Muscle of leg (tissue), 16 donors: Measurements from ENCODE around the gene SLC10A1. TPM values are rescaled to one million over a fixed set of nuclear protein-coding genes. Genes with fewer than 3 reads are reported as not detected.

Source experiments
- DNase-seq: peaks from one replicate; pipeline ENCODE4 v3.0.0; 2013
- H3K27ac ChIP-seq: one replicate; pipeline ENCODE4 v1.5.1; 2013; ENCODE audit warnings: mild to moderate bottlenecking, low read length, control low read depth
- H3K27me3 ChIP-seq: one replicate; pipeline ENCODE4 v1.6.1; 2013; ENCODE audit warnings: low read length; ENCODE audit not compliant: control insufficient read depth, insufficient read depth
- H3K36me3 ChIP-seq: one replicate; pipeline ENCODE4 v1.6.1; 2013; ENCODE audit warnings: low read length; ENCODE audit not compliant: control insufficient read depth, insufficient read depth
- H3K4me1 ChIP-seq: one replicate; pipeline ENCODE4 v1.6.1; 2013; ENCODE audit warnings: low read length; ENCODE audit not compliant: control insufficient read depth, insufficient read depth
- H3K4me3 ChIP-seq: one replicate; pipeline ENCODE4 v1.5.1; 2013; ENCODE audit warnings: low read length, control low read depth
- H3K9me3 ChIP-seq: replicated peaks from 2 replicates; pipeline ENCODE4 v1.6.1; 2013; ENCODE audit warnings: low read depth, low read length; ENCODE audit not compliant: control insufficient read depth
- WGBS: methylation state at CpG from one replicate; pipeline ENCODE4 v1.1.5; 2013; ENCODE audit warnings: missing lambda C conversion rate; ENCODE audit not compliant: insufficient coverage; 5-methylcytosine and 5-hydroxymethylcytosine counted together
- long read RNA-seq, 11 donors: transcript quantifications; one replicate each; lab custom pipeline, GENCODE V29; 2026
- polyA plus RNA-seq, 8 donors: library from polyadenylated mRNA; unstranded; fragments of 120-200 nt; gene quantifications; one replicate each; pipeline versions ENCODE4 v1.2.1 to v1.2.3, GENCODE V29; 2013; ENCODE audit warnings: inconsistent platforms in 1 of 8, low replicate concordance in 1 of 8; ENCODE audit not compliant: insufficient read length in 8 of 8, insufficient read depth in 1 of 8
- total RNA-seq: library from RNA; stranded (reverse); fragments of 120-200 nt; gene quantifications from one replicate; pipeline ENCODE4 v1.2.4, GENCODE V29; 2013

Gene SLC10A1
- total RNA-seq (not detected), polyA plus RNA-seq (under 1 TPM in 2 of 8 donors, not detected in 6; 0.06 to 0.09 TPM)
- long read RNA-seq, donor 1 = 0 reads
- long read RNA-seq, donor 2 = 0 reads
- long read RNA-seq, donor 3 = 0 reads
- long read RNA-seq, donor 4 = 0 reads
- long read RNA-seq, donor 5 = 0 reads
- long read RNA-seq, donor 6 = 0 reads
- long read RNA-seq, donor 7 = 0 reads
- long read RNA-seq, donor 8 = 0 reads
- long read RNA-seq, donor 9 = 0 reads
- long read RNA-seq, donor 10 = 0 reads
- long read RNA-seq, donor 11 = 0 reads

DNA sequence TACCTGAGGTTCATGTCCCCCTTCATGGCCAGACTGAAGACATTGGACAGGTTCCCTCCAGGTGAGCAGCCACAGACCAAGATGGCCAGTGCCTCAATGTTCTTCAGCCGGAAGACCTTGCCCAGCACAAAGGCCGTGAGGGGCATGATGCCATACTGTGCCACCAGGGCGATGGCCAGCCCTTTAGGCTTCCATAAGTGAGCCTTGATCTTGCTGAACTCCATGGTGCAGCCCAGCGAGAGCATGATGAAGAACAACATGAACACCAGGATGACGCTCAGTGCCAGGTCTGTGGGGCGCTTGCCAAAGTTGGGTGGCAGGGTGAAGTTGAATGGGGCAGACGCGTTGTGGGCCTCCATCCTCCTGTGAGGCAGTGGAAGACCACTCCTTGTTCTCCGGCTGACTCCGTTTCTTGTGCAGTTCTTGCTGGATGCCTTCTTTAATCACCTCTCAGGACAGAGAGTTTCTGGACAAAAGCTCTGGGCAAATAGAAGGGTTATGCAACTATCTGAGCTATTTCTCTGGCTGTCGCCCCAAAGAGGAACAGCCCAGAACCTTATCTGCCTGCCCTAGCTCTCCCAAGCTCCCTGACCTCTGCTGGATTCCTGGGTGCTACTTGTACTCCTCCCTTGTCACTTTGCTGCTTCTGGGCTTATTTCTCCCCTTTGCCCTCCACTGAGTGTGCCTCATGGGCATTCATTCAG lies at the start of gene SLC10A1:
Gene SLC10A1, minus strand, starts transcription at position 445 of the 704 bp plus-strand sequence. Its CDS starts 86 bp downstream, at position 359.
- H3K4me1 ChIP-seq = no peaks in the 10 kb centered on the region
- H3K36me3 ChIP-seq = no peaks in the 10 kb centered on the region
- H3K9me3 ChIP-seq = no peaks in the 10 kb centered on the region
- H3K27ac ChIP-seq = no peak within 1 kb of the TSS
- WGBS = 88% methylated on average over 9 of the region's 11 CpGs
- H3K4me3 ChIP-seq = no peak within 1 kb of the TSS
- peaks cover under 1% of the 10 kb centered on the region for H3K27me3 ChIP-seq
- no peak for DNase-seq

DNA sequence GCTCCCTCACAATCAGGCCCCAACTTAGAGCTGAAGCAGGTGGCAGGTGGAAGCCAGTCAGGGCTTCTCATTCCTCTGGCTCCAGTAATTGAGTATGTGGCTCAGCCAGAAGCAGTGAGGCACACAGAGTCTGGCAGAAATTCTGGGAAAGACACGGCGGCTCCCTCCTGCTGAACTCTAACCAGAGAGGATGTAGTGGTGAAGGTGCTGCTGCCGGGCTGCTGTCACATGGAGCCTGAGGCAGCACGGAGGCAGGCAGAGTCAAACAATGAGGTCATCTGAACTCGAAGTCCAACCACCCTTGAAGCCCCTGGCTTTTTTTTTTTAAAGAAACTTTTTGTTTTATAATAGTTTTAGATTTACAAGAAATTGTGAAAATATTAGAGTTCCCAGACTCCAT lies 48.7 kb upstream of the SLC10A1 start:
- no peak overlapping the region for H3K4me3 ChIP-seq
- no peaks in the 10 kb centered on the region for H3K36me3 ChIP-seq
- WGBS = 0% methylated on average over 2 of the region's 5 CpGs
- no peaks in the 10 kb centered on the region for H3K9me3 ChIP-seq
- H3K4me1 ChIP-seq = peaks cover 17% of the 10 kb centered on the region
- H3K27me3 ChIP-seq = peaks cover 2% of the 10 kb centered on the region
- no peak for DNase-seq
- H3K27ac ChIP-seq = no peak overlapping the region

DNA sequence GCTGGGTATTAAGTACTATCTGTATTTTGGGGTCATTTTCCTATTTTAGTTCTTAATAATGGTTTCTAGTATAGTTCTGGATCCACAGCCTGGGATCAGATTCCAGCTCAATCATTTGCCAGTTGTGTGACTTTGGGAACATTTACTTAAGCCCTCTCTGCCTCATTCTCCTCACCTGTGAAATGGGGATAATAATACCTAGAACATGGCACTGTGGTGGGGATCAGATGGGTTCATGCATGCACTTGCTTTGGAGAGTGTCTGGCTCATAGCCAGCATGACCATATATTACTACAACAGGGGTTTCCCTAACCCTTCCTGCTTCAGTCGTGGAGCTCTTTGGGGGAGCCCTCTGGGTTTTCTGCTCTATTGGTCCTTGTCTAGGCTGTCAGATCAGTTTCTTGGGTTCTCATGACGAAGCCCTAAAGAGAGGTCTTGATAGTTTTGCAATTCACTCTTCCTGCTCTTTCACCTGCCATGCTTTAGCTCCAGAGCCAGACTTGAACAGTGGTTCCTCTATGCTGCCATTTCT lies 48.1 kb upstream of the SLC10A1 start:
- Histone ChIP-seq H3K36me3 (no peaks in the 10 kb centered on the region), H3K9me3 (no peaks in the 10 kb centered on the region), H3K27me3 (peaks cover 2% of the 10 kb centered on the region), H3K4me3 (no peak overlapping the region), H3K27ac (no peak overlapping the region), H3K4me1 (peaks cover 12% of the 10 kb centered on the region)
- no peak for DNase-seq
- no CpG with 5 or more reads among the region's 2 CpGs for WGBS

DNA sequence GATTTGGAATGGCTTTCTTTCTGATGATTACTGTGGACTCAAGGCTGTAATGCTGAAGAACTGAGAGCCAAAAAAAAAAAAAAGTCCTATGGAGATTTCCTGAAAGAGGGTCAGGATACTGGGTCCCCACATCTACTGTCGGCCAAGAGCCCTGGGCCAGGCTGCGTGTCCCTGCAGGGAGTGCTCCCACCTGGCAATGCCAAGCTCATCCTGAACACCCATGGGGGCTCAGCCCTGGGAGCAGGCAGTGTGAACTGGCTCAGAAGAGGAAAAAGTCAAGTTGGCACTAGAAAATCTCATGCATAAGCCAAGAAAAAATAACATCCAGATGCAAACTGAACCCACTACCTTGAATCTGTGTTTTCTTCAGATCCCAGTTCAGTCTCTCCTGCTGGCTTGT lies 47.1 kb upstream of the SLC10A1 start:
- no peak overlapping the region for H3K4me3 ChIP-seq
- H3K27ac ChIP-seq = no peak overlapping the region
- no peaks in the 10 kb centered on the region for H3K36me3 ChIP-seq
- WGBS = 80% methylated on average over 1 of the region's 2 CpGs
- no peaks in the 10 kb centered on the region for H3K9me3 ChIP-seq
- peaks cover 6% of the 10 kb centered on the region for H3K4me1 ChIP-seq
- no peak for DNase-seq
- peaks cover 2% of the 10 kb centered on the region for H3K27me3 ChIP-seq

DNA sequence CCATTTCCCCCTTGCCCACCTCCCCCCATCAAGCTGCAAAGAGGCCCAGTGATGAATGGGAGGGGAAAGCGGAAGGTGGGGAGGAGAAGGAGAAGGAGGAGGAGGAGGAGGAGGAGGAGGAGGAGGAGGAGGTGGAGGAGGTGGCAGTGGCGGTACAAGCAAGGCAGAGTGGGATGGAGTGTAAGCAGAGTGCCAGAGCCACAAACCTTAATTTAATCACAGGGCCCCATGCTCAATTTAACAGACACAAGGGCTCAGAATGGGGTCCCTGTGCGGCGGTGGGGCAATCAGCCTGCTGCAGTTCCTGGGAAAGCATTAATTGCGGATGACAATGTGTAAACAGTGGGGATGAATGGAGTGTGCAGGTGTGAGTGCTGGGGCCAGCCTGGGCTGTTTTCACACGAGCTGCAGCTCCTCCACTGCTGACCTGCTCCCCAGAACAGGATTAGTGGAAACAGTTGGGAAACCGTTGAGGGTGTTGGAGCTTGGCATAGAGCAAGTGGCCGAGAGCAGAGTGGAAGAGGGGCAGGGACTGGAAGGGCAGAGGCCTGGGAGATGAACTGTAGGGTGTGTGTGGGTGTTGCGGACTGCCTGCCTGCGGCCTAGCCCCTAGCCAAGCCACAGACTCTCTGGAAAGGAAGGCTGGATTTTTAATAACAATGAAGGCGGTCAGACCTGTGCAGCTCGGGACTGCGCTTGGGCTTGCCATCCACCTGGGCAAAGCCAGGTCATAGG lies 45.8 kb upstream of the SLC10A1 start:
- H3K4me1 ChIP-seq = no peaks in the 10 kb centered on the region
- H3K27me3 ChIP-seq = peaks cover 2% of the 10 kb centered on the region
- no peaks in the 10 kb centered on the region for H3K9me3 ChIP-seq
- no peak for DNase-seq
- H3K36me3 ChIP-seq = no peaks in the 10 kb centered on the region
- WGBS = 17% methylated on average over 6 of the region's 13 CpGs
- no peak overlapping the region for H3K27ac ChIP-seq
- no peak overlapping the region for H3K4me3 ChIP-seq

DNA sequence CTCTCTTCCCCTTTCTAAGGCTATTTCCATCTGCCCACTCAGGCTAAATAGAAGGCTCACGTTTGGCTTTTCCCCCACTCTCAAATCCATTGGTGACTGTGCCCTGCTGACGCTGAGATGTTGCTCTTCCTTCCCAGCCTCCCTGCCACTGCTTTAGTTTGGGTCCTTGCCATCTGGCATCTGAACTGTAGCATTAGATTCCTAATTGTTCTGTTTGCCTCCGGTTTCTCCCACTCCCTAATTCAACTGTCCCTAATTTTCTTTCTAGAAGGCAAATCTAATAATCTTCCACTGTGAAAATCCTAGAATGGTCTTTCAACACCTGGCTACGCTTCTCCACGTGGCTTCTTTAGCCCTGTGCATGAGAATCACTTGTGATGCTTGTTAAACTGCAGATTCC lies 44.6 kb upstream of the SLC10A1 start:
- WGBS = 41% methylated on average over 5 of the region's 5 CpGs
- Histone ChIP-seq H3K4me3 (no peak overlapping the region), H3K27me3 (peaks cover 2% of the 10 kb centered on the region), H3K9me3 (no peaks in the 10 kb centered on the region), H3K27ac (no peak overlapping the region), H3K4me1 (no peaks in the 10 kb centered on the region), H3K36me3 (no peaks in the 10 kb centered on the region)
- DNase-seq = peak; percentile 20

DNA sequence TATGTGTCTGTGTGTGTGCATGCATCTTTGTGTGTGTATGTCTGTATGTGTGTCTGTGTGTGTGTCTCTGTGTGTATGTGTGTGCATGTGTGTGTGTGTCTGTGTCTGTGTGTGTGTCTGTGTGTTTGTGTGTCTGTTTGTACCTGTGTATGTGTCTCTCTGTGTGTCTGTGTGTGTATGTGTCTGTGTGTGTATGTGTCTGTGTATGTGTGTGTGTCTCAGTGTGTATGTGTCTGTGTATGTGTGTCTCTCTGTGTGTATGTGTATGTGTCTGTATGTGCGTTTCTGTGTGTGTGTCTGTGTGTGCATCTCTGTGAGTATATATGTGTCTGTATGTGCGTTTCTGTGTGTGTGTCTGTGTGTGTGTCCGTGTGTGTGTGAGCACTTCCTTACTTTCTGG lies 42.6 kb upstream of the SLC10A1 start:
- DNase-seq = no peak
- 100% methylated on average over 1 of the region's 3 CpGs for WGBS
- Histone ChIP-seq H3K36me3 (no peaks in the 10 kb centered on the region), H3K9me3 (no peaks in the 10 kb centered on the region), H3K4me3 (no peak overlapping the region), H3K27me3 (peaks cover 2% of the 10 kb centered on the region), H3K27ac (no peak overlapping the region), H3K4me1 (no peaks in the 10 kb centered on the region)

DNA sequence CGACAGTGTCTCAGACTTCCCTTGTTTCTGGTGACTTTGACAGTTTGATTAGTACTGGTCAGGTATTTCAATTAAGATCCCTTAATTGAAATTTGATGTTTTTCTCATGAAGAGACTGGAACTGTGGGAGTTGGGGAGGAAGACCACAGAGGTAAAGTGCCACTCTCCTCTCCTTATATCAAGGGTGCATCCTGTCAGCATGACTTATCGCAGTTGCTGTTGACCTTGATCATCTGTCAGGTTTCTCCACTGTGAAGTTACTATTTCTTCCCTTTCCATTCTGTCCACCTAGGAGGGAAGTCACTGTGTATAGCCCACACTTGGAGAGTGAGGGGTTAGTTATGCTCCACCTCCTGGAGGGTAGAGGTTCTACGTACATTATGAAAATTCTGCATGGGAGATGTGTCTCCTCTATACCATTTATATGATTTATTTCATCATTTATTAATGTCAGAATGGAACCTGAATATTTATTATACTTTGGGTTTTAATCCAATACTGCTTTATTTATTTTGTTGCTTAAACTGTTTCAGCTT lies 41.9 kb upstream of the SLC10A1 start:
- H3K4me3 ChIP-seq = no peak overlapping the region
- no peak overlapping the region for H3K27ac ChIP-seq
- DNase-seq = no peak
- WGBS = no CpG with 5 or more reads among the region's 3 CpGs
- H3K27me3 ChIP-seq = peaks cover 2% of the 10 kb centered on the region
- no peaks in the 10 kb centered on the region for H3K4me1 ChIP-seq
- no peaks in the 10 kb centered on the region for H3K36me3 ChIP-seq
- no peaks in the 10 kb centered on the region for H3K9me3 ChIP-seq

DNA sequence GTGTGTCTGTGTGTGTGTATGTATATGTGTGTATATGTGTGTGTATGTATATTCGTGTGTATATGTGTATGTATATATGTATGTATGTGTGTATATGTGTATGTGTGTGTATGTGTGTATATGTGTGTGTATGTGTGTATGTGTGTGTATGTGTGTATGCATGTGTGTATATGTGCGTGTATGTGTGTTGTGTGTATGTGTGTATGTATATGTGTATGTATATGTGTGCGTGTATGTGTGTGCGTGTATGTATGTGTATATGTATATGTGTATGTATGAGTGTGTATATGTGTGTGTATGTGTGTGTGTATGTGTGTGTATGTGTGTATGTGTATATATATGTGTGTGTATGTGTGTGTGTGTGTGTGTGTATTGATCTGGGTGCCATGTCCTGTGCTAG lies 31.8 kb upstream of the SLC10A1 start:
- no peak for DNase-seq
- H3K27me3 ChIP-seq = no peaks in the 10 kb centered on the region
- 94% methylated on average over 4 of the region's 4 CpGs for WGBS

DNA sequence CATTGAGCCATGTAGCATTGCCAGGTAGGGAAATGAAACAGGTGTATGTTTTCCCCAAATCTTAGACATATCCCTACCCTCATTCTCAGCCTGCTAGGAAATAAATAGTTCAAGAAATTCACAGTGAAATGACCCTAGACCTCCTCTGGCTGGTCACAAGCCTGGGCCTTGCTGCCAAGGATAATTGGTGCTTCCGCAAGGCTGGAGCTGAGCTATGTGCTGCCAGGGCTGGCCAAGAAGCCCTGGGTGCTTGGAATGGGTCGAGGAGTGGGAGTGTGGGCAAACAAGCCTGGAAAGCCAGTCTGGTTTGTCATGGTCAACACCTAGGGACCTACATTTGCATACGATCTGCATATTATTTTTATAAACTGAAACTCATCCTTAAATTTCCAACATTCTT lies 31.3 kb upstream of the SLC10A1 start:
- WGBS = 80% methylated on average over 1 of the region's 3 CpGs
- no peak for DNase-seq
- H3K36me3 ChIP-seq = no peaks in the 10 kb centered on the region

More for the DNA sequence above, 31.8 kb upstream of the SLC10A1 start:
- Histone ChIP-seq H3K27ac (no peak overlapping the region), H3K4me1 (no peaks in the 10 kb centered on the region), H3K9me3 (no peaks in the 10 kb centered on the region), H3K4me3 (no peak overlapping the region), H3K36me3 (no peaks in the 10 kb centered on the region)

More for the DNA sequence above, 31.3 kb upstream of the SLC10A1 start:
- no peaks in the 10 kb centered on the region for H3K4me1 ChIP-seq
- H3K27ac ChIP-seq = no peak overlapping the region
- H3K4me3 ChIP-seq = no peak overlapping the region
- no peaks in the 10 kb centered on the region for H3K27me3 ChIP-seq
- no peaks in the 10 kb centered on the region for H3K9me3 ChIP-seq
